ENCODE results near the gene SOX6. TPM values are rescaled to one million over a fixed set of nuclear protein-coding genes. Genes with fewer than 3 reads are reported as not detected.
"Not testable (repeated sequence)": the region's sequence is repeated elsewhere in the genome, so short reads cannot be mapped to it uniquely, and the experiment has no call there.

SOX6 gene
- total RNA-seq, 1 experiment from 2014 or later: not detected

GRCh38 chr11:16155448-16155847, 200.9 kb downstream of the SOX6 start:
- Histone ChIP-seq H3K79me2 (ENCODE audit: low read length) (no peaks in the 10 kb centered on the region), H3K4me2 (ENCODE audit: low read depth, low read length, poor library complexity, severe bottlenecking) (no peak overlapping the region), H3K27ac (ENCODE audit: low read length) (no peak overlapping the region), H3K9me3 (ENCODE audit: low read length) (no peaks in the 10 kb centered on the region), H3K4me3 (ENCODE audit: low read length) (no peak overlapping the region), H3K36me3 (ENCODE audit: insufficient read depth, low read length) (no peaks in the 10 kb centered on the region), H3K9ac (ENCODE audit: low read length) (no peak overlapping the region), H4K20me1 (ENCODE audit: insufficient read depth, low read depth, low read length) (no peaks in the 10 kb centered on the region), H3K27me3 (ENCODE audit: low read length) (no peaks in the 10 kb centered on the region), H3K9me2 (replicated peaks; ENCODE audit: insufficient read depth, low read length) (no peaks in the 10 kb centered on the region), H2AFZ (ENCODE audit: low read length) (no peak overlapping the region), H3K4me1 (ENCODE audit: low read length) (no peaks in the 10 kb centered on the region)
- DNase-seq: no peak

- H3K9ac ChIP-seq (ENCODE audit: low read length): no peak overlapping the region
- H3K4me3 ChIP-seq (ENCODE audit: low read length): no peak overlapping the region
- no peaks in the 10 kb centered on the region for H3K79me2 ChIP-seq (ENCODE audit: low read length)
- H2AFZ ChIP-seq (ENCODE audit: low read length): no peak overlapping the region
- no peaks in the 10 kb centered on the region for H3K4me1 ChIP-seq (ENCODE audit: low read length)
- H3K27me3 ChIP-seq (ENCODE audit: low read length): no peaks in the 10 kb centered on the region
- no peak overlapping the region for H3K27ac ChIP-seq (ENCODE audit: low read length)
- no peak overlapping the region for H3K4me2 ChIP-seq (ENCODE audit: low read depth, low read length, poor library complexity, severe bottlenecking)
- DNase-seq: no peak
- H3K9me2 ChIP-seq (replicated peaks; ENCODE audit: insufficient read depth, low read length): no peaks in the 10 kb centered on the region
- H3K9me3 ChIP-seq (ENCODE audit: low read length): no peaks in the 10 kb centered on the region
- no peaks in the 10 kb centered on the region for H3K36me3 ChIP-seq (ENCODE audit: insufficient read depth, low read length)
- H4K20me1 ChIP-seq (ENCODE audit: insufficient read depth, low read depth, low read length): no peaks in the 10 kb centered on the region
These were observed 201.5 kb downstream of the SOX6 start for GRCh38 chr11:16154715-16155396.

- H4K20me1 ChIP-seq (ENCODE audit: insufficient read depth, low read depth, low read length): no peaks in the 10 kb centered on the region
- H3K9me2 ChIP-seq (replicated peaks; ENCODE audit: insufficient read depth, low read length): no peaks in the 10 kb centered on the region
- no peaks in the 10 kb centered on the region for H3K27me3 ChIP-seq (ENCODE audit: low read length)
- H3K9ac ChIP-seq (ENCODE audit: low read length): no peak overlapping the region
- no peaks in the 10 kb centered on the region for H3K36me3 ChIP-seq (ENCODE audit: insufficient read depth, low read length)
- H3K4me3 ChIP-seq (ENCODE audit: low read length): no peak overlapping the region
- no peaks in the 10 kb centered on the region for H3K9me3 ChIP-seq (ENCODE audit: low read length)
- no peak for DNase-seq
- no peak overlapping the region for H3K27ac ChIP-seq (ENCODE audit: low read length)
- no peaks in the 10 kb centered on the region for H3K79me2 ChIP-seq (ENCODE audit: low read length)
- no peak overlapping the region for H3K4me2 ChIP-seq (ENCODE audit: low read depth, low read length, poor library complexity, severe bottlenecking)
- H3K4me1 ChIP-seq (ENCODE audit: low read length): no peaks in the 10 kb centered on the region
- no peak overlapping the region for H2AFZ ChIP-seq (ENCODE audit: low read length)
These were observed 202.4 kb downstream of the SOX6 start for GRCh38 chr11:16153951-16154350.

- Histone ChIP-seq H3K9ac (ENCODE audit: low read length) (no peak overlapping the region), H3K27ac (ENCODE audit: low read length) (no peak overlapping the region), H3K4me2 (ENCODE audit: low read depth, low read length, poor library complexity, severe bottlenecking) (no peak overlapping the region), H3K36me3 (ENCODE audit: insufficient read depth, low read length) (no peaks in the 10 kb centered on the region), H4K20me1 (ENCODE audit: insufficient read depth, low read depth, low read length) (no peaks in the 10 kb centered on the region), H3K4me1 (ENCODE audit: low read length) (no peaks in the 10 kb centered on the region), H3K27me3 (ENCODE audit: low read length) (no peaks in the 10 kb centered on the region), H3K9me2 (replicated peaks; ENCODE audit: insufficient read depth, low read length) (no peaks in the 10 kb centered on the region), H2AFZ (ENCODE audit: low read length) (no peak overlapping the region), H3K9me3 (ENCODE audit: low read length) (no peaks in the 10 kb centered on the region), H3K79me2 (ENCODE audit: low read length) (no peaks in the 10 kb centered on the region), H3K4me3 (ENCODE audit: low read length) (no peak overlapping the region)
- DNase-seq: no peak
These were observed 205.2 kb downstream of the SOX6 start for GRCh38 chr11:16151138-16151537.

GRCh38 chr11:16149476-16149875, 206.9 kb downstream of the SOX6 start:
- H3K9ac ChIP-seq (ENCODE audit: low read length): no peak overlapping the region
- H3K9me3 ChIP-seq (ENCODE audit: low read length): no peaks in the 10 kb centered on the region
- DNase-seq: no peak
- no peak overlapping the region for H2AFZ ChIP-seq (ENCODE audit: low read length)
- H3K27me3 ChIP-seq (ENCODE audit: low read length): no peaks in the 10 kb centered on the region
- no peaks in the 10 kb centered on the region for H4K20me1 ChIP-seq (ENCODE audit: insufficient read depth, low read depth, low read length)
- no peaks in the 10 kb centered on the region for H3K4me1 ChIP-seq (ENCODE audit: low read length)
- H3K36me3 ChIP-seq (ENCODE audit: insufficient read depth, low read length): no peaks in the 10 kb centered on the region
- H3K9me2 ChIP-seq (replicated peaks; ENCODE audit: insufficient read depth, low read length): no peaks in the 10 kb centered on the region
- H3K4me3 ChIP-seq (ENCODE audit: low read length): no peak overlapping the region
- H3K4me2 ChIP-seq (ENCODE audit: low read depth, low read length, poor library complexity, severe bottlenecking): no peak overlapping the region
- H3K79me2 ChIP-seq (ENCODE audit: low read length): no peaks in the 10 kb centered on the region
- H3K27ac ChIP-seq (ENCODE audit: low read length): no peak overlapping the region

GRCh38 chr11:16148301-16148931, 207.9 kb downstream of the SOX6 start:
- Histone ChIP-seq H3K36me3 (ENCODE audit: insufficient read depth, low read length) (no peaks in the 10 kb centered on the region), H3K4me2 (ENCODE audit: low read depth, low read length, poor library complexity, severe bottlenecking) (no peak overlapping the region), H3K27me3 (ENCODE audit: low read length) (no peaks in the 10 kb centered on the region), H3K27ac (ENCODE audit: low read length) (no peak overlapping the region), H2AFZ (ENCODE audit: low read length) (no peak overlapping the region), H4K20me1 (ENCODE audit: insufficient read depth, low read depth, low read length) (no peaks in the 10 kb centered on the region), H3K9me2 (replicated peaks; ENCODE audit: insufficient read depth, low read length) (no peaks in the 10 kb centered on the region), H3K4me3 (ENCODE audit: low read length) (no peak overlapping the region), H3K9ac (ENCODE audit: low read length) (no peak overlapping the region), H3K9me3 (ENCODE audit: low read length) (no peaks in the 10 kb centered on the region), H3K4me1 (ENCODE audit: low read length) (no peaks in the 10 kb centered on the region), H3K79me2 (ENCODE audit: low read length) (no peaks in the 10 kb centered on the region)
- no peak for DNase-seq

GRCh38 chr11:16146980-16147379, 209.4 kb downstream of the SOX6 start:
- H3K4me1 ChIP-seq (ENCODE audit: low read length); H3K9me3 ChIP-seq (ENCODE audit: low read length); H3K79me2 ChIP-seq (ENCODE audit: low read length); H3K27ac ChIP-seq (ENCODE audit: low read length); H3K4me2 ChIP-seq (ENCODE audit: low read depth, low read length, poor library complexity, severe bottlenecking); H3K9ac ChIP-seq (ENCODE audit: low read length); H2AFZ ChIP-seq (ENCODE audit: low read length); H4K20me1 ChIP-seq (ENCODE audit: insufficient read depth, low read depth, low read length); H3K9me2 ChIP-seq (replicated peaks; ENCODE audit: insufficient read depth, low read length); DNase-seq; H3K36me3 ChIP-seq (ENCODE audit: insufficient read depth, low read length); H3K4me3 ChIP-seq (ENCODE audit: low read length); H3K27me3 ChIP-seq (ENCODE audit: low read length): not testable (repeated sequence)

- H3K4me1 ChIP-seq (ENCODE audit: low read length); H3K9me2 ChIP-seq (replicated peaks; ENCODE audit: insufficient read depth, low read length); H2AFZ ChIP-seq (ENCODE audit: low read length); H3K36me3 ChIP-seq (ENCODE audit: insufficient read depth, low read length); H3K4me2 ChIP-seq (ENCODE audit: low read depth, low read length, poor library complexity, severe bottlenecking); H3K9ac ChIP-seq (ENCODE audit: low read length); H3K9me3 ChIP-seq (ENCODE audit: low read length); H3K27me3 ChIP-seq (ENCODE audit: low read length); H3K79me2 ChIP-seq (ENCODE audit: low read length); H3K4me3 ChIP-seq (ENCODE audit: low read length); H3K27ac ChIP-seq (ENCODE audit: low read length); DNase-seq; H4K20me1 ChIP-seq (ENCODE audit: insufficient read depth, low read depth, low read length): not testable (repeated sequence)
These were observed 214.7 kb downstream of the SOX6 start for GRCh38 chr11:16141614-16142013.
